GM21786 (cell line): Measurements from ENCODE around the gene SEZ6.

Source experiments
- ATAC-seq: cut with Tn5 transposase; IDR thresholded peaks from one replicate; pipeline ENCODE4 v1.9.1; 2021; ENCODE audit not compliant: unreplicated experiment

The SEZ6 gene

GRCh38 chr17:28956861-28957260 is 49.0 kb downstream of the SEZ6 start:
- no peak for ATAC-seq

- no peak for ATAC-seq
Observed at GRCh38 chr17:28956112-28956511, 49.7 kb downstream of the SEZ6 start.

- no peak for ATAC-seq
Observed at GRCh38 chr17:28955408-28955807, 50.4 kb downstream of the SEZ6 start.

- ATAC-seq: no peak
Observed at GRCh38 chr17:28954886-28955285, 50.9 kb downstream of the SEZ6 start.

GRCh38 chr17:28953444-28954118 is 52.3 kb downstream of the SEZ6 start:
- no peak for ATAC-seq

- peak; percentile 54 for ATAC-seq
Observed at GRCh38 chr17:28951991-28952975, 53.5 kb downstream of the SEZ6 start.

GRCh38 chr17:28951428-28951990 is 54.3 kb downstream of the SEZ6 start, which contains the start of gene PHF12:
PHF12 (minus strand) TSS chr17:28951518; CDS start chr17:28950960, 558 bp downstream.
- peak; percentile 49 for ATAC-seq

GRCh38 chr17:28950752-28951427 is 54.9 kb downstream of the SEZ6 start:
- ATAC-seq: no peak

- no peak for ATAC-seq
Observed at GRCh38 chr17:28950017-28950751, 55.6 kb downstream of the SEZ6 start.

GRCh38 chr17:28949185-28950016 is 56.4 kb downstream of the SEZ6 start:
- no peak for ATAC-seq

GRCh38 chr17:28948873-28949184 is 57.0 kb downstream of the SEZ6 start:
- no peak for ATAC-seq

GRCh38 chr17:28948342-28948741 is 57.5 kb downstream of the SEZ6 start:
- ATAC-seq: no peak

- no peak for ATAC-seq
Observed at GRCh38 chr17:28947639-28948038, 58.2 kb downstream of the SEZ6 start.

GRCh38 chr17:28946239-28946638 is 59.6 kb downstream of the SEZ6 start:
- no peak for ATAC-seq

GRCh38 chr17:28944862-28945741 is 60.7 kb downstream of the SEZ6 start:
- no peak for ATAC-seq

- no peak for ATAC-seq
Observed at GRCh38 chr17:28944343-28944742, 61.5 kb downstream of the SEZ6 start.

GRCh38 chr17:28942925-28943324 is 62.9 kb downstream of the SEZ6 start:
- ATAC-seq: no peak

GRCh38 chr17:28941251-28941650 is 64.6 kb downstream of the SEZ6 start:
- ATAC-seq: no peak

GRCh38 chr17:28940675-28941074 is 65.2 kb downstream of the SEZ6 start:
- no peak for ATAC-seq
